Measurements from ENCODE around the gene IYD.

IYD gene

GRCh38 chr6:150450918-150451317 is 82.1 kb downstream of the IYD start:
- Histone ChIP-seq H3K27ac (no peak overlapping the region), H3K36me3 (replicated peaks) (no peaks in the 10 kb centered on the region), H3K27me3 (replicated peaks) (no peaks in the 10 kb centered on the region), H3K4me3 (ENCODE audit: low read depth, low read length) (no peak overlapping the region)
- no peak for DNase-seq
- in situ Hi-C loops (cut with HindIII; ENCODE audit: low pct_ligation_motif_present, low sequenced_read_pairs), result no loop called here
- TF ChIP-seq CTCF (IDR thresholded peaks at IDR 0.05; ENCODE audit: low read depth, low read length, missing control alignments), result no peak

- Histone ChIP-seq H3K27me3 (replicated peaks) (no peaks in the 10 kb centered on the region), H3K36me3 (replicated peaks) (no peaks in the 10 kb centered on the region), H3K27ac (no peak overlapping the region), H3K4me3 (ENCODE audit: low read depth, low read length) (no peak overlapping the region)
- no peak for TF ChIP-seq CTCF (IDR thresholded peaks at IDR 0.05; ENCODE audit: low read depth, low read length, missing control alignments)
- in situ Hi-C loops (cut with HindIII; ENCODE audit: low pct_ligation_motif_present, low sequenced_read_pairs), result no loop called here
- no peak for DNase-seq
These were observed 83.1 kb downstream of the IYD start for GRCh38 chr6:150451807-150452427.

- DNase-seq, result no peak
- H3K4me3 ChIP-seq (ENCODE audit: low read depth, low read length), result no peak overlapping the region
- H3K27ac ChIP-seq, result no peak overlapping the region
- H3K36me3 ChIP-seq (replicated peaks), result no peaks in the 10 kb centered on the region
- in situ Hi-C loops (cut with HindIII; ENCODE audit: low pct_ligation_motif_present, low sequenced_read_pairs), result no loop called here
- no peaks in the 10 kb centered on the region for H3K27me3 ChIP-seq (replicated peaks)
- no peak for TF ChIP-seq CTCF (IDR thresholded peaks at IDR 0.05; ENCODE audit: low read depth, low read length, missing control alignments)
These were observed 83.8 kb downstream of the IYD start for GRCh38 chr6:150452428-150453243.

- in situ Hi-C loops (cut with HindIII; ENCODE audit: low pct_ligation_motif_present, low sequenced_read_pairs), result no loop called here
- TF ChIP-seq CTCF (IDR thresholded peaks at IDR 0.05; ENCODE audit: low read depth, low read length, missing control alignments), result no peak
- Histone ChIP-seq H3K4me3 (ENCODE audit: low read depth, low read length) (no peak overlapping the region), H3K27me3 (replicated peaks) (no peaks in the 10 kb centered on the region), H3K27ac (no peak overlapping the region), H3K36me3 (replicated peaks) (no peaks in the 10 kb centered on the region)
- no peak for DNase-seq
These were observed 84.5 kb downstream of the IYD start for GRCh38 chr6:150453357-150453756.
